H9 (cell line): Measurements from ENCODE around the gene RBM23. TPM values are rescaled to one million over a fixed set of nuclear protein-coding genes. Genes with fewer than 3 reads are reported as not detected.

Source experiments
- DNase-seq: peaks from one replicate; pipeline ENCODE4 v3.0.0-alpha.2; 2017
- H2AFZ ChIP-seq: one replicate; pipeline ENCODE4 v1.6.1; 2013; ENCODE audit warnings: mild to moderate bottlenecking, low read length, control low read depth, moderate library complexity
- H2AK5ac ChIP-seq: 2 replicates; pipeline ENCODE4 v1.6.1; 2013; ENCODE audit warnings: low read length, control low read depth, mixed read lengths; ENCODE audit not compliant: insufficient read length
- H2BK120ac ChIP-seq: one replicate; pipeline ENCODE4 v1.6.1; 2013; ENCODE audit warnings: low read depth, mild to moderate bottlenecking, low read length, control low read depth, inconsistent platforms; ENCODE audit not compliant: poor library complexity, severe bottlenecking
- H2BK12ac ChIP-seq: 2 replicates; pipeline ENCODE4 v1.6.1; 2013; ENCODE audit warnings: low read length, control low read depth, mixed read lengths, low read depth; ENCODE audit not compliant: insufficient read length
- H2BK15ac ChIP-seq: 2 replicates; pipeline ENCODE4 v1.6.1; 2013; ENCODE audit warnings: low read depth, low read length, control low read depth
- H2BK20ac ChIP-seq: one replicate; pipeline ENCODE4 v1.6.1; 2013; ENCODE audit warnings: low read depth, mild to moderate bottlenecking, low read length, control low read depth, inconsistent platforms; ENCODE audit not compliant: poor library complexity, severe bottlenecking
- H2BK5ac ChIP-seq: 2 replicates; pipeline ENCODE4 v1.6.1; 2013; ENCODE audit warnings: low read length, control low read depth, mixed read lengths; ENCODE audit not compliant: insufficient read length
- H3K14ac ChIP-seq: 2 replicates; pipeline ENCODE4 v1.6.1; 2013; ENCODE audit warnings: low read length, control low read depth; ENCODE audit not compliant: insufficient read depth
- H3K18ac ChIP-seq: 2 replicates; pipeline ENCODE4 v1.6.1; 2013; ENCODE audit warnings: low read depth, mild to moderate bottlenecking, mixed read lengths, low read length, control low read depth; ENCODE audit not compliant: insufficient read length
- H3K23ac ChIP-seq: 2 replicates; pipeline ENCODE4 v1.6.1; 2013; ENCODE audit warnings: low read length, control low read depth, mixed read lengths, low read depth; ENCODE audit not compliant: insufficient read length
- H3K23me2 ChIP-seq: 2 replicates; pipeline ENCODE4 v1.6.1; 2013; ENCODE audit warnings: low read depth, mild to moderate bottlenecking, mixed read lengths, low read length, control low read depth; ENCODE audit not compliant: insufficient read length, poor library complexity, severe bottlenecking
- H3K27ac ChIP-seq: 2 replicates; pipeline ENCODE4 v1.5.1; 2013; ENCODE audit warnings: low read length, control low read depth, mixed read lengths, low read depth; ENCODE audit not compliant: insufficient read length
- H3K27me3 ChIP-seq: 2 replicates; pipeline ENCODE4 v1.6.1; 2013; ENCODE audit warnings: low read length, control low read depth, inconsistent platforms; ENCODE audit not compliant: insufficient read depth
- H3K4ac ChIP-seq: 2 replicates; pipeline ENCODE4 v1.6.1; 2013; ENCODE audit warnings: low read depth, mild to moderate bottlenecking, control low read depth, inconsistent platforms, low read length, moderate library complexity
- H3K4me1 ChIP-seq: 2 replicates; pipeline ENCODE4 v1.6.1; 2013; ENCODE audit warnings: low read length, control low read depth, inconsistent platforms; ENCODE audit not compliant: insufficient read depth
- H3K4me2 ChIP-seq: 2 replicates; pipeline ENCODE4 v1.6.1; 2013; ENCODE audit warnings: low read length, control low read depth, mixed read lengths; ENCODE audit not compliant: insufficient read length, insufficient read depth
- H3K56ac ChIP-seq: 2 replicates; pipeline ENCODE4 v1.6.1; 2013; ENCODE audit warnings: low read depth, mild to moderate bottlenecking, mixed read lengths, low read length, control low read depth; ENCODE audit not compliant: insufficient read length
- H3K79me1 ChIP-seq: 2 replicates; pipeline ENCODE4 v1.6.1; 2013; ENCODE audit warnings: low read depth, mild to moderate bottlenecking, moderate library complexity, low read length, control low read depth, inconsistent platforms; ENCODE audit not compliant: insufficient read depth, poor library complexity, severe bottlenecking
- H3K79me2 ChIP-seq: 2 replicates; pipeline ENCODE4 v1.6.1; 2013; ENCODE audit warnings: low read length, control low read depth, inconsistent platforms; ENCODE audit not compliant: insufficient read depth
- H3K9ac ChIP-seq: 2 replicates; pipeline ENCODE4 v1.6.1; 2013; ENCODE audit warnings: low read length, control low read depth, mixed read lengths; ENCODE audit not compliant: insufficient read length; ENCODE audit errors: extremely low read depth
- H3K9me3 ChIP-seq: one replicate; pipeline ENCODE4 v1.6.1; 2013; ENCODE audit warnings: low read depth, low read length, inconsistent platforms; ENCODE audit not compliant: control insufficient read depth
- H3T11ph ChIP-seq: one replicate; pipeline ENCODE4 v1.6.1; 2013; ENCODE audit warnings: mild to moderate bottlenecking, low read length, control low read depth, inconsistent platforms
- H4K20me1 ChIP-seq: one replicate; pipeline ENCODE4 v1.6.1; 2013; ENCODE audit not compliant: control insufficient read depth, insufficient read length, insufficient read depth
- H4K5ac ChIP-seq: 2 replicates; pipeline ENCODE4 v1.6.1; 2013; ENCODE audit warnings: low read depth, mild to moderate bottlenecking, mixed read lengths, low read length, control low read depth; ENCODE audit not compliant: insufficient read length
- H4K8ac ChIP-seq: replicated peaks from 2 replicates; pipeline ENCODE4 v1.6.1; 2013; ENCODE audit warnings: low read length, control low read depth, mixed read lengths, low read depth; ENCODE audit not compliant: insufficient read length
- H4K91ac ChIP-seq: 2 replicates; pipeline ENCODE4 v1.6.1; 2013; ENCODE audit warnings: low read depth, mild to moderate bottlenecking, moderate library complexity, mixed read lengths, low read length, control low read depth; ENCODE audit not compliant: insufficient read length
- H3K27ac Mint-ChIP-seq, 3 experiments: 2 replicates in 2 of 3; 3 replicates in 1 of 3; pipeline ENCODE4 v1.8.0; 2020 to 2021; ENCODE audit warnings: mixed read lengths in 3 of 3, mild to moderate bottlenecking in 1 of 3, moderate library complexity in 1 of 3
- H3K27me3 Mint-ChIP-seq: 2 replicates; pipeline ENCODE4 v1.8.0; 2021; ENCODE audit warnings: low read depth, mild to moderate bottlenecking, moderate library complexity, mixed read lengths
- H3K36me3 Mint-ChIP-seq, 3 experiments: 2 replicates in 2 of 3; 3 replicates in 1 of 3; pipeline ENCODE4 v1.8.0; 2020 to 2021; ENCODE audit warnings: low read depth in 3 of 3, mixed read lengths in 3 of 3; ENCODE audit not compliant: insufficient read depth in 1 of 3
- H3K4me1 Mint-ChIP-seq, 2 experiments: 2 replicates each; pipeline ENCODE4 v1.8.0; 2020; ENCODE audit warnings: mixed read lengths in 2 of 2
- H3K4me3 Mint-ChIP-seq, 2 experiments: 2 replicates in 1 of 2; 3 replicates in 1 of 2; pipeline ENCODE4 v1.8.0; 2020 to 2021; ENCODE audit warnings: mild to moderate bottlenecking in 2 of 2, mixed read lengths in 2 of 2, moderate library complexity in 1 of 2
- H3K9me3 Mint-ChIP-seq, 2 experiments: 2 replicates in 1 of 2; 3 replicates in 1 of 2; pipeline ENCODE4 v1.8.0; 2020; ENCODE audit warnings: mild to moderate bottlenecking in 2 of 2, mixed read lengths in 2 of 2, moderate library complexity in 1 of 2
- WGBS: extraction: QIAGEN DNeasy Blood & Tissue Kit; methylation state at CpG from one replicate; pipeline ENCODE4 v1.1.7; 2013; ENCODE audit warnings: missing lambda C conversion rate, low lambda C conversion rate, mixed read lengths; ENCODE audit not compliant: insufficient read length; ENCODE audit errors: extremely low coverage; 5-methylcytosine and 5-hydroxymethylcytosine counted together
- total RNA-seq: library from RNA; stranded (reverse); gene quantifications from 2 replicates; pipeline ENCODE4 v1.2.1, GENCODE V29; 2021
- TF ChIP-seq, protein P1 (sequence below): fragments of 200-600 bp; sonication (generic); conservative IDR thresholded peaks from 3 replicates; pipeline ENCODE4 v1.8.0; 2021; ENCODE audit warnings: antibody characterized with exemption, mild to moderate bottlenecking

The RBM23 gene
- total RNA-seq, 1 experiment from 2014 or later, result 79.0 TPM

DNA sequence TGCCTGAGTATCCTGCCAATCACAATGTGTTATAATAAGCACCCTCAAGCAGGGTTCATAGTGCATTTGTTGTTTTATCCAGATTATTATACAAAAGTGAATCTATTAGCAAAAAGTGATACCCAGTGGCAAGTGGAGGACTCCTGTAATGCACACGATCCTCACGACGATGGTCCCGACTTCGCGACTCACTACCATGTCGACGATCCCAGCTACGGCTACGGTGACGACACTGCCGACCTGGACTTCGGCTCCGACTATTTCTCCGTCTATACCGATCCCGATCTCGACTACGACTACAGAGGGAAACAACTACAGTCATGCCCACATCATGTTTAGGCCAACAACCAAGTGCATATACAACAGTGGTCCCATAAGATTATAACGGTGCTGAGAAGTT is 12.9 kb downstream of the RBM23 start:
- H4K5ac ChIP-seq, result no peak overlapping the region
- no peaks in the 10 kb centered on the region for H3K9me3 ChIP-seq
- H3K9ac ChIP-seq, result no peak overlapping the region
- no peaks in the 10 kb centered on the region for H3K23me2 ChIP-seq
- H2BK120ac ChIP-seq, result no peak overlapping the region
- no peak overlapping the region for H2BK12ac ChIP-seq
- H3K27me3 Mint-ChIP-seq, result no peaks in the 10 kb centered on the region; the same call in 1 of the 2 replicates
- peaks cover 43 to 81% (median 68%) of the 10 kb centered on the region in 3 experiments for H3K36me3 Mint-ChIP-seq
- H3K27ac ChIP-seq, result no peak overlapping the region
- no peak overlapping the region for H2BK15ac ChIP-seq
- H3K4me3 Mint-ChIP-seq, result no peak overlapping the region; a peak in 1 of 5 replicates
- H3K4ac ChIP-seq, result no peak overlapping the region
- H2BK20ac ChIP-seq, result no peak overlapping the region
- H3K56ac ChIP-seq, result no peak overlapping the region
- H3K9me3 Mint-ChIP-seq, result no peaks in the 10 kb centered on the region
- H3K23ac ChIP-seq, result no peak overlapping the region
- no peak overlapping the region for H3K27ac Mint-ChIP-seq
- DNase-seq, result no peak
- no peak overlapping the region for H4K8ac ChIP-seq
- H2BK5ac ChIP-seq, result no peak overlapping the region
- H4K20me1 ChIP-seq, result no peaks in the 10 kb centered on the region
- no peaks in the 10 kb centered on the region for H3K79me1 ChIP-seq
- H3K14ac ChIP-seq, result no peak overlapping the region
- no peak overlapping the region for H3K4me2 ChIP-seq
- H3K4me1 ChIP-seq, result no peaks in the 10 kb centered on the region
- no peaks in the 10 kb centered on the region for H3K27me3 ChIP-seq
- H3K4me1 Mint-ChIP-seq, result no peaks in the 10 kb centered on the region
- no CpG with 5 or more reads among the region's 20 CpGs for WGBS
- TF ChIP-seq, protein P1, sequence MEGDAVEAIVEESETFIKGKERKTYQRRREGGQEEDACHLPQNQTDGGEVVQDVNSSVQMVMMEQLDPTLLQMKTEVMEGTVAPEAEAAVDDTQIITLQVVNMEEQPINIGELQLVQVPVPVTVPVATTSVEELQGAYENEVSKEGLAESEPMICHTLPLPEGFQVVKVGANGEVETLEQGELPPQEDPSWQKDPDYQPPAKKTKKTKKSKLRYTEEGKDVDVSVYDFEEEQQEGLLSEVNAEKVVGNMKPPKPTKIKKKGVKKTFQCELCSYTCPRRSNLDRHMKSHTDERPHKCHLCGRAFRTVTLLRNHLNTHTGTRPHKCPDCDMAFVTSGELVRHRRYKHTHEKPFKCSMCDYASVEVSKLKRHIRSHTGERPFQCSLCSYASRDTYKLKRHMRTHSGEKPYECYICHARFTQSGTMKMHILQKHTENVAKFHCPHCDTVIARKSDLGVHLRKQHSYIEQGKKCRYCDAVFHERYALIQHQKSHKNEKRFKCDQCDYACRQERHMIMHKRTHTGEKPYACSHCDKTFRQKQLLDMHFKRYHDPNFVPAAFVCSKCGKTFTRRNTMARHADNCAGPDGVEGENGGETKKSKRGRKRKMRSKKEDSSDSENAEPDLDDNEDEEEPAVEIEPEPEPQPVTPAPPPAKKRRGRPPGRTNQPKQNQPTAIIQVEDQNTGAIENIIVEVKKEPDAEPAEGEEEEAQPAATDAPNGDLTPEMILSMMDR, result no peak
- H2AFZ ChIP-seq, result no peak overlapping the region
- H4K91ac ChIP-seq, result no peak overlapping the region
- no peaks in the 10 kb centered on the region for H3K79me2 ChIP-seq
- H3T11ph ChIP-seq, result no peak overlapping the region
- no peak overlapping the region for H2AK5ac ChIP-seq
- no peak overlapping the region for H3K18ac ChIP-seq
